Germinal center (tissue), 1 donor: ENCODE data around the gene CD34.
A peak's percentile ranks its signal among the peaks of the same experiment; 100 is the strongest.
"Not testable (repeated sequence)": the region's sequence is repeated elsewhere in the genome, so short reads cannot be mapped to it uniquely, and the experiment has no call there.

Experiments
- DNase-seq: peaks from one replicate; pipeline ENCODE4 v3.0.0; 2012; ENCODE audit warnings: mixed read lengths, low spot score

Gene CD34

GRCh38 chr1:207910591-207911354 lies at the start of gene CD34:
TSS of gene CD34 (minus strand) at chr1:207911125. CDS start at chr1:207911080, 45 bp downstream.
- DNase-seq, result no peak

- no peak for DNase-seq
Observed at GRCh38 chr1:207960346-207960745, 49.4 kb upstream of the CD34 start.

DNA sequence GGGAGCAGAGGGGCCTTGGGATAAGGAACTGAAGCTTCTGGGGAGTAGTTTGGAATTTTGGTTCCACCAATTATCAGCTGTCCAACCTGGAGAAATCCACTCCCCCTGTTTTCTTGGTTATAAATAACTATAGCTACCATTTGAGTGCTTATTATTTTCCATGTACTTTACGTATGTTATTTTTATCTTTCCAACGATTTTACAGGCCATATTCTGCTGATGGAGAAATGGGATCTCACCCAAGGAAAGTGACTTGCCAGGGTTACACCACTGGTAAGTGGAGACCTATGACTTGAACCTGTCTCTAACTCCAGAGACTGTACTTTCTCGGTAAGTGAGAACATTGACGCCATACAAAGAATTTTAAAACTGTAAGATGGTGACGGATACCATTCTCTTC lies 49.0 kb upstream of the CD34 start:
- DNase-seq, result no peak

DNA sequence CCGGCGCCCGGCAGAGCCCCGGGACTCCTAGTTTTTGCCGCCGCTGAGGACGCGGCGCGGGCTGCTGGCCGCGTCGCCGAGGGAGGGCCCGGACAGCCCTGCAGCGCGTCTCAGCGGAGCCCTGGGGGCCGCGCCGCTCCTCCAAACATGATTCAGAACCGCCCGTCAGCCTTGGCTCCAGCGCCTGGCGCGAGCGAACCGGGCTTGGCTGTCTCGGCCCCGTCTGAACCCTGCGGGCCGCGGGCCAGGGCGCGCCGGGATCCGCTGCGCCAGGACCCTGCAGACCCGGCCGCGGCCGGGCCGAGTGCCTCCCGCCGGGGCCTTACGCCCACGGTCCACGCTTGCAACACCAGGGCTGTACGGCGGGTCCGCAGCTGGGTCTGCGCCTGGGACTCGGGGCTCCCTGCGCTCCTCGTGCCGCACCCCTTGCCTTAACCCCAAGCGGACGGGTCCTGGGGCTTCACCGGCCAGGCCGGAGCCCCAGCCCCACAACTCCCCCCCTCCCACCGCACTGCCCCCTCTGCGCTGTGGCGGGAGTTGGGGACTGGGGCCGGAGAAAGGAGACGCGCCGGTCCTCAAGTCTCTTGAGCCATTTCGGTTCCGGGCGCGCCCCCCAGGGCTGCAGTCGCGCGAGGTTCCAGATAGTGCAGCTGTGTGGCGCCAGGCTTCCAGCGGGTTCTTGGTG lies 48.4 kb upstream of the CD34 start:
- peak; percentile 30 for DNase-seq

- DNase-seq, result no peak
Observed at GRCh38 chr1:207958376-207959139, 47.6 kb upstream of the CD34 start.

- no peak for DNase-seq
Observed at GRCh38 chr1:207956986-207957385, 46.1 kb upstream of the CD34 start.

DNA sequence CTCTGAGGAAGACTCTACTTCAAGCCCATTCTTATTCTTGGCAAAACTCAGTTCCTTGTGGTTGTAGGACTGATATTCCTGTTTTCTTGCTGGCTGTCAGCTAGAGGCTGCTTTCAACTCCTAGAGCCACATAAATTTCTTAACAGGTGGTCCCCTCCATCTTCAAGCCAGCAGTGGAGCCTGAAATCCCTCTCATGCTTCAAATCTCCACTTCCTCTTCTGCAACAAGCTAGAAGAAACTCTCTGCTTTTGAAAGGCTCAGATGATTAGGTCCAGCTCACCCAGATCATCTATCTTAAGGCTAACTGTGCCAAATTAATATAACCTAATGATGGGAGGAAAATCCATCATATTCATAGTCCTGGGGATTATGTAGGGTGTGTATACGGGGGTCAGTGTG lies 43.2 kb upstream of the CD34 start:
- DNase-seq, result peak; percentile 21

DNA sequence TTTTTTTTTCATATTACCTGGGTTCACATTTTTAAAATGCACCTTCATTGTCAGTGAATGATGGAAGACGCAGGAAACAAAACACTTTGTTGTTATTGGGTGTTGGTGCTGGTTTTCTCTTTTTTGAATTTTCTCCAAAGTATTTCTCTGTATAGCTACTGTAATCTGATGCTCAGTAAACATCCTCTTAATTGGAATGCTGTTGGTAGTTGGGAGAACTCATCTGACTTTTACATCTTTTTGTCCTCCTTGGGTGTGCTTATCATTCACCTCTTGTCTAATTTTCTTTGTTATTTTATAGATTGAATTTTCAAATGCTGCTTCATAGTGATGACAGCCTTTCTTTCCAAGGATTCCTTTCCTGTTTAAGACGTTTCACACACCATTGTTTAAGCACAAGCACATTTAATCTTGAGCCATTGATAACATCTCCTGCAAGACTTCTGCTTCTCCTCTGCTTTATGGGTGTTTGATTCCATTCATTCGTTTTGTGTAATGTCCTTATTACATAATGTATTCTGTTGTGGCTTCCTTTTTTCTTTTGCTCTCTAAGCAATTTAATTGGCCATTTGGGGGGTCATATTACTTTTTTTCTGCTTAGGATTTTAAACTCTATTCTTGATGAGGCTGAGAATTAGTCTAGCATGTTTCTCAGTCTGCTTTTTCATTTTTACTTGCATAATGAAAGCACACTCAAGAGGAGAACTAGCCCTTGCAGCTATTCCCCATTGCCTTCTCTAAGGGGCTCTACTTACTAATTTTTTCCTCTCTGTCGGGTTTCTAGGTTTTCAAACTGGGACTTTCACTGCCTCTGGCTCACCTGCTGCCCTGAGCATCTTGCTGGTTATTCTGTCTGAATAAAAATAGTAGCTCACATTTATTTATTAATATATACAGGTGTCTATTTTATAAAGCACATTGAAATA lies 42.0 kb upstream of the CD34 start:
- no peak for DNase-seq

DNA sequence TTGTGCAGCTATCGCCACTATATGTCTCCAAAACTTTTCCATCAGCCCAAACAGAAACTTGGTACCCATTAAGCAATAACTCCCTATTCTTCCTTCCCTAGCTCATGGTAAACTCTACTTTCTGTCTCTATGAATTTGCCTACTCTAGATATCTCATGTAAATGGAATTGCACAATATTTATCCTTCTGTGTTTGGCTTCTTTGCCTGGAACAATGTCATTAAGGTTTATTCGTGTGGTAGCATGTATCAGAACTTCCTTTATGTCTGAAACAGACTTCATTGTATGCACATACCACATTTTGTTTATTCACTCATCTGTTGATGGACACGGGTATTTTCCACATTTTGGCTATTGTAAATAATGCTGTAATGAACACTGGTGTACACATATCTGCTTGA lies 40.7 kb upstream of the CD34 start:
- no peak for DNase-seq

DNA sequence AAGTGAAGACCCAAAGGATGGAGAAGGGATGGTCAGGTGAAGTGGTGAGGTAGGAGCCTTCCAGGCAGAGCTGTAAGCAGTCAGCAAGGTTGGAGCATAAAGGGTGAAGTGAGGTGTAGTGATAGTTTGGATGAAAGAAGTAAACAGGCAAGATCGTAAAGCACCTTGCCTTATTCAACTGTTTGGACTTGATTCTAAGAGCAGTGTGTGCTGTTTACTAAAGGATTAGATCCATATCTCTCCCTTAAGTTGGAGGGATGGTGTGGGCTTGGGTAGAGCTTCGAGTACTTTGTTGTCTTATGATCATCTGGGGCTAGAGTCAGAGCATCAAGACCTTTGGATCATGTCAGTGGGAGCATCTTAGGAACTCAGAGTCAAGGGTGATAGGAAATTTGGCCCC lies 39.8 kb upstream of the CD34 start:
- no peak for DNase-seq

DNA sequence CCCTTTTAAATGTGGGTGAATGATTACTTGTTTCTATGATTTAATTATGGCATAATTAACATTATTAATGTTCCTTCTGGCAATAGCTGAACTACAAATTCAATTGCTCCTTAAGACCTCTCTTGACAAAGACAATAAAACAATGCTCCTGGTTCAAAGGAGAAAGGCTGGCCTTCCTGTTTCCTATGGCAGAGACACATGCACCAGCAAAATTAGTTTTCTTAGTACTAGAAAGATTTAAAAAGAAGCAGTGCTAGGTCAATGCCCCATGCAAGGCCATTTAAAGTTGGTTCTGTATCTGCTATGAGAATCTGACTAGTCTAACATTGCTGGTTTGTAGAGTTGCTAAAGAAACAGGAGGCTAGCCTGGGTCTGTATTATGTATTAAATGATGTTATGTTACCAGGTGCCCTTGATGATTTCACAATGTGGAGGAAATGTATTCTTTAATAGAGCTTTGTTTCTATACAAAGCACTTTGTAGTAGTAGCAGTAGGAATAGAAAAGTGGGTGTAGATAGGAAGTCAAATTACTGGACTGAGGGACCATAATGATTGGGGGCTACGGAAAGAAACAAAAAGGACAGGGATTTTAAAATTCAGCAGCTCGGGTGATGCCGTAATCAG lies 38.8 kb upstream of the CD34 start:
- DNase-seq, result no peak

- DNase-seq, result no peak
Observed at GRCh38 chr1:207948536-207949250, 37.8 kb upstream of the CD34 start.

GRCh38 chr1:207946756-207947155 lies 35.8 kb upstream of the CD34 start:
- no peak for DNase-seq

GRCh38 chr1:207944571-207944970 lies 33.6 kb upstream of the CD34 start:
- DNase-seq, result no peak

GRCh38 chr1:207942337-207942741 lies 31.4 kb upstream of the CD34 start:
- not testable (repeated sequence) for DNase-seq

DNA sequence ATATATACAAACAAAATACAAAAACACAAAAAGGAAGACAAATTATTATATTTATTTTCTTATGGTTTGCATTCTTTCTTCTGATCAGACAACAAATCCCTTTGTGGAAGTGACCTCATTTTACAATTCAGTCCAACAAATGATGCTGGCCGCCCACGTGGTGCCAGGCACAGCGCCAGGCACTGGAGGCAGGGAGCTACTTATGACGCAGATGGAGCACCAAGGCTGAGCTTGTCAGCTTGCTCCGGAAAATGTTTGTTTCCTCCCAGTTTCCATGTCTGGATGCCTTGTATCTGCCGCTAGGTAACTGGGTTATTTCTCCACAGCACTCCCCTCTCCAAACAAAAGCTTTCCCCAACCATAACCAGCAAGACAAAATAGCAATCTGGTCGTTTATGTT lies 30.7 kb upstream of the CD34 start:
- DNase-seq, result no peak

- no peak for DNase-seq
Observed at GRCh38 chr1:207938016-207938415, 27.1 kb upstream of the CD34 start.

DNA sequence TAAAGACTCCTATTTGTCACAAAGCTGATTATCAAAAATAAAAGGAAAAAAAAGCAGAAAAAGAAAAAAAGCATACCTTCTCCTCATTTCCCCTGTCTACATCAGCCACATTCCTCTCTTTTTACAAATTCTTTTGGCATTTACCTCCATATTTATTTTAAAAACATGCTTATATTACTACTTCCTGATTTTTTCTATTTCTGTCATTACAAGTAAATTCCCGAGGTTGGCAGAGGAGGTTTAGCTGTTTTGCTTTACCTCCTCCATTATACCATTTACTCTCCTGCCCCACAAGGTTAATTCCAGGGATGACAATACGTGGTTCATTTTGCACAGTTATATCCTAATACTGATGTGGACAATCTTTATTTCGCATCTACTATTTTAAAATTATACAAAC lies 26.3 kb upstream of the CD34 start:
- no peak for DNase-seq

DNA sequence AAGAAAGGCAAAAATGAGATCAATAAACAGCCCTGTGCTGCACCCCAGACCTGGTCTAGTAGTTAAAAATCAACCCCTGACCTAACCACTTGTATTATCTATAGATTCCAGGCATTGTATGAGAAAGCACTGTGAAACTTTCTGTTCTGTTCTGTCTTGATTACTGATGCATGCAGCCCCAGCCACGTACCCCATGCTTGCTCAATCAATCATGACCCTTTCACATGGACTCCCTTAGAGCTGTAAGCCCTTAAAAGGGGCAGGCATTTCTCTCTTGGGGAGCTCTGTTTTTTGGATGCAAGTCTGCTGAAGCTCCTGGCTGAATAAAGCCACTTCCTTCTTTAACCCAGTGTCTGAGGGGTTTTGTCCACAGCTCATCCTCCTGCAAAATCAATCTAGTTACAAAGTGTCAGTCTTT lies 24.2 kb upstream of the CD34 start:
- no peak for DNase-seq

DNA sequence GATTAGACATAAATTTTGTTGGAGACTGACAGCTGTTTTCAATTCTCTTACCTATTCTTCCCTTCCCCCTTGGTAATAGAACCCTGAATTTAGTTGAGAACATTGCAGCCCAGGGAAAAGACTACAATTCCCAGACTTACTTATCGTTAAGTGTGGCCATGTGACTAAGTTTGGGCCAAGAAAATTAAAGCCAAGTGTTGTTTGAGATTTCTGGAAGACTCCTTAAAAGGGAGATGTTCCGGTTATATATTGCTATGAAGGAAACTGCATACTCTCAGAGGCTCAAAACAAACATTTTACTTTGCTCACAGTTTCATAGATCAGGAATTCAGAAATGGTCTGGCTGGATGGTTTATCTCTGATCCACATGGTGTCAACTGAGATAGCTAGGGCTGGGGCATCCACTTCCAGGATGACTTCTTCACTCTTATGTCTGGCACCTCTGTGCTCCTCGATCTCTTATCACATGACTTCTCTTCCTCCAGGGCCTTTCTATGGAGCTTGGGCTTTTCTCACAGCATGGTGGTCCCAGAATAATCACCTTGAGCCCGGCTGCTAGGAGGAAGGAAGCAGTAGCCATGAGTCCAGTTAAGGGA lies 22.4 kb upstream of the CD34 start:
- no peak for DNase-seq
